HL-60 (cell line): Measurements from ENCODE around the gene PCSK2.

ENCODE experiments used
- DNase-seq, 2 experiments: peaks; one replicate each; pipeline ENCODE4 v3.0.0-alpha.2; 2010 to 2020; ENCODE audit warnings: low read depth in 1 of 2, low spot score in 1 of 2
- H3K27ac ChIP-seq: fragments of 250-450 bp; sonication (Bioruptor Pico); replicated peaks from 2 replicates; pipeline ENCODE4 v1.5.1; 2020; ENCODE audit warnings: mild to moderate bottlenecking, moderate library complexity
- H3K27me3 ChIP-seq: fragments of 250-450 bp; sonication (Bioruptor Pico); 2 replicates; pipeline ENCODE4 v1.5.1; 2021; ENCODE audit warnings: mild to moderate bottlenecking, moderate library complexity; ENCODE audit not compliant: insufficient read depth, poor library complexity, severe bottlenecking
- H3K4me3 ChIP-seq: replicated peaks from 2 replicates; pipeline ENCODE4 v1.5.1; 2011; ENCODE audit warnings: mild to moderate bottlenecking, control low read depth, low read length; ENCODE audit not compliant: insufficient read depth
- GABPA ChIP-seq: IDR thresholded peaks from 2 replicates; pipeline ENCODE4 v1.6.1; 2012; ENCODE audit warnings: low read depth
- POLR2AphosphoS5 ChIP-seq: IDR thresholded peaks from 2 replicates; pipeline ENCODE4 v1.6.1; 2012; ENCODE audit warnings: low read depth
- SPI1 ChIP-seq: IDR thresholded peaks from 2 replicates; pipeline ENCODE4 v1.6.1; 2012; ENCODE audit warnings: low read depth, mild to moderate bottlenecking, borderline replicate concordance
- TF ChIP-seq, protein P1 (sequence below): IDR thresholded peaks from 2 replicates; pipeline ENCODE4 v1.6.1; 2012; ENCODE audit warnings: low read depth; ENCODE audit not compliant: insufficient replicate concordance
- TF ChIP-seq, protein P2 (sequence below): IDR thresholded peaks from one replicate; pipeline ENCODE4 v1.5.1; 2011; ENCODE audit warnings: low read length, control low read depth, inconsistent platforms; ENCODE audit not compliant: insufficient read depth

PCSK2 gene

DNA sequence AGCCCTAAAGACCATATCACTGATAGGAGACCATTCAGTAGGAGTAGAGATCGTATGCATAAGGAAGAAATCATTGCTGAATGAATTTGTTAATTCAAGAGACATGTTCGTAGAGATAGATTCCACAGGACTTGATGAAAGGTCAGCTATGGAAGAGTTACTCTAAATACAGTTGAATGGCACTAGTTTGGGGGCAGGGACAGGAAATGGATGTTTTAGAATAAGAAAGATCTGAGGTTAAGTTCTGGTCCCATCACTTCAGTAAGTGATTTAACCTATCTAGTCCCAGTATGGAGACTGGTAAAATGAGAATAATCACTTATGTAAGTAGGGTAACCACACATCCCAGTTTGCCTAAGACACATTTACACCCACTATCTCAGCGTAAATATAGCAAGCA lies 307.2 kb downstream of the PCSK2 start:
- Histone ChIP-seq H3K27ac (no peak overlapping the region), H3K27me3 (no peaks in the 10 kb centered on the region), H3K4me3 (no peak overlapping the region)
- DNase-seq: no peak
- no peak for TF ChIP-seq POLR2AphosphoS5
- no peak for TF ChIP-seq GABPA
- TF ChIP-seq, protein P1, sequence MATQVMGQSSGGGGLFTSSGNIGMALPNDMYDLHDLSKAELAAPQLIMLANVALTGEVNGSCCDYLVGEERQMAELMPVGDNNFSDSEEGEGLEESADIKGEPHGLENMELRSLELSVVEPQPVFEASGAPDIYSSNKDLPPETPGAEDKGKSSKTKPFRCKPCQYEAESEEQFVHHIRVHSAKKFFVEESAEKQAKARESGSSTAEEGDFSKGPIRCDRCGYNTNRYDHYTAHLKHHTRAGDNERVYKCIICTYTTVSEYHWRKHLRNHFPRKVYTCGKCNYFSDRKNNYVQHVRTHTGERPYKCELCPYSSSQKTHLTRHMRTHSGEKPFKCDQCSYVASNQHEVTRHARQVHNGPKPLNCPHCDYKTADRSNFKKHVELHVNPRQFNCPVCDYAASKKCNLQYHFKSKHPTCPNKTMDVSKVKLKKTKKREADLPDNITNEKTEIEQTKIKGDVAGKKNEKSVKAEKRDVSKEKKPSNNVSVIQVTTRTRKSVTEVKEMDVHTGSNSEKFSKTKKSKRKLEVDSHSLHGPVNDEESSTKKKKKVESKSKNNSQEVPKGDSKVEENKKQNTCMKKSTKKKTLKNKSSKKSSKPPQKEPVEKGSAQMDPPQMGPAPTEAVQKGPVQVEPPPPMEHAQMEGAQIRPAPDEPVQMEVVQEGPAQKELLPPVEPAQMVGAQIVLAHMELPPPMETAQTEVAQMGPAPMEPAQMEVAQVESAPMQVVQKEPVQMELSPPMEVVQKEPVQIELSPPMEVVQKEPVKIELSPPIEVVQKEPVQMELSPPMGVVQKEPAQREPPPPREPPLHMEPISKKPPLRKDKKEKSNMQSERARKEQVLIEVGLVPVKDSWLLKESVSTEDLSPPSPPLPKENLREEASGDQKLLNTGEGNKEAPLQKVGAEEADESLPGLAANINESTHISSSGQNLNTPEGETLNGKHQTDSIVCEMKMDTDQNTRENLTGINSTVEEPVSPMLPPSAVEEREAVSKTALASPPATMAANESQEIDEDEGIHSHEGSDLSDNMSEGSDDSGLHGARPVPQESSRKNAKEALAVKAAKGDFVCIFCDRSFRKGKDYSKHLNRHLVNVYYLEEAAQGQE: no peak
- TF ChIP-seq, protein P2, sequence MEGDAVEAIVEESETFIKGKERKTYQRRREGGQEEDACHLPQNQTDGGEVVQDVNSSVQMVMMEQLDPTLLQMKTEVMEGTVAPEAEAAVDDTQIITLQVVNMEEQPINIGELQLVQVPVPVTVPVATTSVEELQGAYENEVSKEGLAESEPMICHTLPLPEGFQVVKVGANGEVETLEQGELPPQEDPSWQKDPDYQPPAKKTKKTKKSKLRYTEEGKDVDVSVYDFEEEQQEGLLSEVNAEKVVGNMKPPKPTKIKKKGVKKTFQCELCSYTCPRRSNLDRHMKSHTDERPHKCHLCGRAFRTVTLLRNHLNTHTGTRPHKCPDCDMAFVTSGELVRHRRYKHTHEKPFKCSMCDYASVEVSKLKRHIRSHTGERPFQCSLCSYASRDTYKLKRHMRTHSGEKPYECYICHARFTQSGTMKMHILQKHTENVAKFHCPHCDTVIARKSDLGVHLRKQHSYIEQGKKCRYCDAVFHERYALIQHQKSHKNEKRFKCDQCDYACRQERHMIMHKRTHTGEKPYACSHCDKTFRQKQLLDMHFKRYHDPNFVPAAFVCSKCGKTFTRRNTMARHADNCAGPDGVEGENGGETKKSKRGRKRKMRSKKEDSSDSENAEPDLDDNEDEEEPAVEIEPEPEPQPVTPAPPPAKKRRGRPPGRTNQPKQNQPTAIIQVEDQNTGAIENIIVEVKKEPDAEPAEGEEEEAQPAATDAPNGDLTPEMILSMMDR: no peak
- no peak for TF ChIP-seq SPI1
